CD4-positive, alpha-beta memory T cell (primary cell): Measurements from ENCODE around the gene USH1C. TPM values are rescaled to one million over a fixed set of nuclear protein-coding genes. Genes with fewer than 3 reads are reported as not detected.

Experiments
- polyA plus RNA-seq, 2 donors: library from polyadenylated mRNA; unstranded; fragments of 300-500 nt; fragmentation: Illumina TruSeq; gene quantifications; one replicate each; pipeline ENCODE4 v1.2.3, GENCODE V29; 2021
- total RNA-seq, 2 experiments: library from RNA; stranded (reverse); gene quantifications; one replicate each; pipeline ENCODE4 v1.2.3, GENCODE V29; 2021

Gene USH1C
- total and polyA plus RNA-seq, 4 experiments from 2014 or later, result not detected

Other genes with a start within 250 kb of the USH1C start
- 1 to 10 TPM; 3.1 to 3.4 TPM for gene NCR3LG1, start 192.6 kb downstream of the USH1C start, total RNA-seq
- gene NCR3LG1, start 192.6 kb downstream of the USH1C start, polyA plus RNA-seq, result under 1 TPM in 1 of 2 donors, not detected in 1; 0.30 TPM
- gene KCNJ11, start 155.8 kb downstream of the USH1C start, total RNA-seq, result not detected
- under 1 TPM in 1 of 2 donors, not detected in 1; 0.24 TPM for gene KCNJ11, start 155.8 kb downstream of the USH1C start, polyA plus RNA-seq
- gene ABCC8, start 67.6 kb downstream of the USH1C start, total RNA-seq, result not detected
- gene ABCC8, start 67.6 kb downstream of the USH1C start, polyA plus RNA-seq, result not detected
- gene OTOG, start 2.8 kb upstream of the USH1C start, total RNA-seq, result not detected
- gene OTOG, start 2.8 kb upstream of the USH1C start, polyA plus RNA-seq, result not detected
- not detected for gene MYOD1, start 175.2 kb upstream of the USH1C start, total RNA-seq
- not detected for gene MYOD1, start 175.2 kb upstream of the USH1C start, polyA plus RNA-seq
- not detected for gene KCNC1, start 190.4 kb upstream of the USH1C start, total RNA-seq
- under 1 TPM in 1 of 2 donors, not detected in 1; 0.23 TPM for gene KCNC1, start 190.4 kb upstream of the USH1C start, polyA plus RNA-seq